Stimulated activated CD8-positive, alpha-beta memory T cell treated with anti-CD3 and anti-CD28 coated beads, Interleukin-12 subunit alpha, Interleukin-12 subunit beta, amount 100 ng/mL, for 1 hour (primary cell): ENCODE measurements around the gene ATL3.
"Not testable (repeated sequence)": the region's sequence is repeated elsewhere in the genome, so short reads cannot be mapped to it uniquely, and the experiment has no call there.

ENCODE experiments used
- DNase-seq: peaks from one replicate; pipeline ENCODE4 v3.0.0-alpha.2; 2020; ENCODE audit warnings: low read depth

ATL3 gene

GRCh38 chr11:63681321-63682065, 10.3 kb upstream of the ATL3 start, which contains the start of gene RTN3:
Gene RTN3 (plus strand): TSS chr11:63681500. CDS start chr11:63681637, 137 bp downstream.
- peak; percentile 98 for DNase-seq

- no peak for DNase-seq
Observed at GRCh38 chr11:63680834-63681320, 9.7 kb upstream of the ATL3 start.

GRCh38 chr11:63673579-63673978, 2.4 kb upstream of the ATL3 start:
- DNase-seq = no peak

- DNase-seq = no peak
Observed at GRCh38 chr11:63672936-63673539, 1.9 kb upstream of the ATL3 start.

GRCh38 chr11:63672156-63672463, 934 bp upstream of the ATL3 start:
- no peak for DNase-seq

- no peak for DNase-seq
Observed at GRCh38 chr11:63670433-63671321, 499 bp downstream of the ATL3 start.

GRCh38 chr11:63670096-63670432, 1.1 kb downstream of the ATL3 start:
- DNase-seq = no peak

GRCh38 chr11:63667995-63668795, 3.0 kb downstream of the ATL3 start:
- DNase-seq = no peak

GRCh38 chr11:63666874-63667273, 4.3 kb downstream of the ATL3 start:
- DNase-seq = no peak

- no peak for DNase-seq
Observed at GRCh38 chr11:63663809-63664208, 7.4 kb downstream of the ATL3 start.

GRCh38 chr11:63660972-63661371, 10.2 kb downstream of the ATL3 start:
- DNase-seq = no peak

- DNase-seq = no peak
Observed at GRCh38 chr11:63652671-63653070, 18.5 kb downstream of the ATL3 start.

- no peak for DNase-seq
Observed at GRCh38 chr11:63643205-63643604, 28.0 kb downstream of the ATL3 start.

- no peak for DNase-seq
Observed at GRCh38 chr11:63641727-63642126, 29.4 kb downstream of the ATL3 start.

- DNase-seq = no peak
Observed at GRCh38 chr11:63639199-63639832, 31.9 kb downstream of the ATL3 start.

- not testable (repeated sequence) for DNase-seq
Observed at GRCh38 chr11:63638436-63638835, 32.7 kb downstream of the ATL3 start.

GRCh38 chr11:63635762-63636465, 35.3 kb downstream of the ATL3 start:
- DNase-seq = peak; percentile 60

GRCh38 chr11:63629426-63629825, 41.8 kb downstream of the ATL3 start:
- no peak for DNase-seq

- DNase-seq = no peak
Observed at GRCh38 chr11:63623513-63624140, 47.5 kb downstream of the ATL3 start.

GRCh38 chr11:63622323-63622722, 48.9 kb downstream of the ATL3 start:
- DNase-seq = no peak
